A673 (cell line): ENCODE data around the gene NOC4L. TPM values are rescaled to one million over a fixed set of nuclear protein-coding genes. Genes with fewer than 3 reads are reported as not detected.

Source experiments
- BruUV-seq: library from RNA; stranded (reverse); fragments of 400-500 nt; replicated peaks from 2 replicates; lab custom pipeline; 2021; lab: Mats Ljungman, UMichigan
- CTCF ChIA-PET: fragments of 300-600 bp; sonication (Branson Sonifier 250); formaldehyde crosslinking; loops from one replicate; lab custom pipeline; 2022; ENCODE audit warnings: antibody characterized with exemption; lab: Charles Lee
- POLR2A ChIA-PET: fragments of 300-600 bp; sonication (Branson Sonifier 250); formaldehyde crosslinking; loops from one replicate; lab custom pipeline; 2022; ENCODE audit warnings: antibody characterized with exemption; ENCODE audit not compliant: low non-redundant PET; lab: Charles Lee
- DNase-seq: peaks from one replicate; pipeline ENCODE4 v3.0.0-alpha.2; 2015; ENCODE audit warnings: low spot score
- H3K27ac ChIP-seq: fragments of 200-600 bp; sonication (generic); 2 replicates; pipeline ENCODE4 v1.5.1; 2016; ENCODE audit warnings: mixed run types, low read depth, mild to moderate bottlenecking, mixed read lengths, antibody characterized with exemption, low read length; ENCODE audit not compliant: poor library complexity, severe bottlenecking
- H3K27me3 ChIP-seq: fragments of 200-600 bp; sonication (generic); replicated peaks from 2 replicates; pipeline ENCODE4 v1.6.1; 2017; ENCODE audit warnings: mixed run types, low read depth, mild to moderate bottlenecking, mixed read lengths, antibody characterized with exemption, low read length; ENCODE audit not compliant: insufficient read depth, poor library complexity
- H3K36me3 ChIP-seq: fragments of 200-600 bp; sonication (generic); 2 replicates; pipeline ENCODE4 v1.6.1; 2016; ENCODE audit warnings: mixed run types, mild to moderate bottlenecking, mixed read lengths, antibody characterized with exemption, low read length; ENCODE audit not compliant: insufficient read depth, poor library complexity, severe bottlenecking
- H3K4me1 ChIP-seq: fragments of 200-600 bp; sonication (generic); 2 replicates; pipeline ENCODE4 v1.6.1; 2017; ENCODE audit warnings: mixed run types, mild to moderate bottlenecking, mixed read lengths, antibody characterized with exemption, low read length; ENCODE audit not compliant: insufficient read depth, poor library complexity, severe bottlenecking
- H3K4me3 ChIP-seq: fragments of 200-600 bp; sonication (generic); 2 replicates; pipeline ENCODE4 v1.5.1; 2016; ENCODE audit warnings: low read depth, mixed run types, mild to moderate bottlenecking, mixed read lengths, low read length; ENCODE audit not compliant: poor library complexity, severe bottlenecking
- H3K9me3 ChIP-seq: fragments of 200-600 bp; sonication (generic); 2 replicates; pipeline ENCODE4 v1.6.1; 2016; ENCODE audit warnings: mixed run types, low read depth, mild to moderate bottlenecking, mixed read lengths, antibody characterized with exemption, low read length; ENCODE audit not compliant: poor library complexity, severe bottlenecking
- EZH2 ChIP-seq: fragments of 200-600 bp; sonication (generic); IDR thresholded peaks from 2 replicates; pipeline ENCODE4 v1.6.1; 2017; ENCODE audit warnings: borderline replicate concordance, low read depth, mild to moderate bottlenecking, mixed read lengths, antibody characterized with exemption, low read length; ENCODE audit not compliant: poor library complexity, severe bottlenecking
- intact Hi-C: fragments of 100-400 bp; cut with micrococcal nuclease; formaldehyde crosslinking; loops from one replicate; pipeline ENCODE4 v1.10.0; 2022; ENCODE audit not compliant: unreplicated experiment
- total RNA-seq: library from RNA; stranded (reverse); gene quantifications from 2 replicates; pipeline ENCODE4 v1.2.3, GENCODE V29; 2021
- TF ChIP-seq, protein P1 (sequence below): fragments of 300-800, 200-600 bp; sonication (generic); conservative IDR thresholded peaks from 2 replicates; pipeline ENCODE4 v1.5.1; 2017; ENCODE audit warnings: low read depth, mild to moderate bottlenecking, antibody characterized with exemption, low read length, moderate library complexity, mixed read lengths

The NOC4L gene
- total RNA-seq, 1 experiment from 2014 or later: 46.9 TPM

DNA sequence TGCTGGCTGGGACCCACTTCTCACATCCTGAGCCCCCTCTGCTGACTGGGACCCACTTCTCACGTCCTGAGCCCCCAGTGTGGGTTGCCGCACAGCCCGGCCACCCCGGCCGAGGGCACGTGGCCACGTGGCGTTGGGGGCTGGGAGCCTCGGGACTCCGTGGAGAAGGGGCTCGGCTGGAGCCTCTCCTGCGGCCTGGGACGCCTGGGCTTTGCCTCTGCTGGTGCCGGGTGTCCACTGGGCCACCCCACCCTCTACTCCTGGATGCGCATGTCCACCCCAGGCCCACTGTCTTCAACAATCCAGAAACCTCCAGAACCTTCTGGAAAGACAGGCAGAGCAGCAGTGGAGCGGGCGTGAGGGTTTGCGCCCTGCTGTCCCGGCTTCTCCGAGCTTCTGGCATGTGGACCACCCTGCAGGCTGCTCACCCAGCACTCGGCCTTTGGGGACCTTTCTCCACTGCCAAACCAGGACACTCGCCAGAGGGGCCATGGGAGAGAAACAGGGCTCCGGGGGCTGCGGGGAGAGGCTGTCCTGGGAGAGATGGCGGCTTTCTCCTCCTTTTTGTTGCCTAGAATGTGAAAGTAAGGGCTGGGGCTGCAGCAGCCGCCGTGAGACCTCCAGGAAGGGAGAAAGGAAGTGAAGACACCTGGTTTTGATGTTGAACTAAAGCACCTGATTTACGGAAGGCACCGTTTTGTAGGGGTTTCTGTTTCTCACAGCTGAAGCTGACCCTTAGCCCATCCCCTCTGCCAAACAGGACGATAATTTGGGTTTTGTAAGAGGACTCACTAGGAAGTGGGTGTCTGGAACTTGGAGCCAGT, 30.0 kb downstream of the NOC4L start:
- H3K27ac ChIP-seq: no peak overlapping the region
- no peaks in the 10 kb centered on the region for H3K27me3 ChIP-seq
- no peak for TF ChIP-seq EZH2
- TF ChIP-seq, protein P1, sequence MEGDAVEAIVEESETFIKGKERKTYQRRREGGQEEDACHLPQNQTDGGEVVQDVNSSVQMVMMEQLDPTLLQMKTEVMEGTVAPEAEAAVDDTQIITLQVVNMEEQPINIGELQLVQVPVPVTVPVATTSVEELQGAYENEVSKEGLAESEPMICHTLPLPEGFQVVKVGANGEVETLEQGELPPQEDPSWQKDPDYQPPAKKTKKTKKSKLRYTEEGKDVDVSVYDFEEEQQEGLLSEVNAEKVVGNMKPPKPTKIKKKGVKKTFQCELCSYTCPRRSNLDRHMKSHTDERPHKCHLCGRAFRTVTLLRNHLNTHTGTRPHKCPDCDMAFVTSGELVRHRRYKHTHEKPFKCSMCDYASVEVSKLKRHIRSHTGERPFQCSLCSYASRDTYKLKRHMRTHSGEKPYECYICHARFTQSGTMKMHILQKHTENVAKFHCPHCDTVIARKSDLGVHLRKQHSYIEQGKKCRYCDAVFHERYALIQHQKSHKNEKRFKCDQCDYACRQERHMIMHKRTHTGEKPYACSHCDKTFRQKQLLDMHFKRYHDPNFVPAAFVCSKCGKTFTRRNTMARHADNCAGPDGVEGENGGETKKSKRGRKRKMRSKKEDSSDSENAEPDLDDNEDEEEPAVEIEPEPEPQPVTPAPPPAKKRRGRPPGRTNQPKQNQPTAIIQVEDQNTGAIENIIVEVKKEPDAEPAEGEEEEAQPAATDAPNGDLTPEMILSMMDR: no peak
- ChIA-PET CTCF (no interaction called here), POLR2A (no interaction called here)
- no peaks in the 10 kb centered on the region for H3K36me3 ChIP-seq
- H3K4me3 ChIP-seq: no peak overlapping the region
- intact Hi-C loops: no loop called here
- no peaks in the 10 kb centered on the region for H3K9me3 ChIP-seq
- no TSS peak for BruUV-seq
- peaks cover 42% of the 10 kb centered on the region for H3K4me1 ChIP-seq
- no peak for DNase-seq

GRCh38 chr12:132174839-132175490, 30.7 kb downstream of the NOC4L start:
- Histone ChIP-seq H3K9me3 (no peaks in the 10 kb centered on the region), H3K27me3 (no peaks in the 10 kb centered on the region), H3K4me1 (peaks cover 36% of the 10 kb centered on the region), H3K27ac (no peak overlapping the region), H3K4me3 (no peak overlapping the region), H3K36me3 (no peaks in the 10 kb centered on the region)
- TF ChIP-seq, protein P1: no peak
- no peak for TF ChIP-seq EZH2
- no peak for DNase-seq
- ChIA-PET POLR2A (no interaction called here), CTCF (no interaction called here)
- intact Hi-C loops: no loop called here
- no TSS peak for BruUV-seq

DNA sequence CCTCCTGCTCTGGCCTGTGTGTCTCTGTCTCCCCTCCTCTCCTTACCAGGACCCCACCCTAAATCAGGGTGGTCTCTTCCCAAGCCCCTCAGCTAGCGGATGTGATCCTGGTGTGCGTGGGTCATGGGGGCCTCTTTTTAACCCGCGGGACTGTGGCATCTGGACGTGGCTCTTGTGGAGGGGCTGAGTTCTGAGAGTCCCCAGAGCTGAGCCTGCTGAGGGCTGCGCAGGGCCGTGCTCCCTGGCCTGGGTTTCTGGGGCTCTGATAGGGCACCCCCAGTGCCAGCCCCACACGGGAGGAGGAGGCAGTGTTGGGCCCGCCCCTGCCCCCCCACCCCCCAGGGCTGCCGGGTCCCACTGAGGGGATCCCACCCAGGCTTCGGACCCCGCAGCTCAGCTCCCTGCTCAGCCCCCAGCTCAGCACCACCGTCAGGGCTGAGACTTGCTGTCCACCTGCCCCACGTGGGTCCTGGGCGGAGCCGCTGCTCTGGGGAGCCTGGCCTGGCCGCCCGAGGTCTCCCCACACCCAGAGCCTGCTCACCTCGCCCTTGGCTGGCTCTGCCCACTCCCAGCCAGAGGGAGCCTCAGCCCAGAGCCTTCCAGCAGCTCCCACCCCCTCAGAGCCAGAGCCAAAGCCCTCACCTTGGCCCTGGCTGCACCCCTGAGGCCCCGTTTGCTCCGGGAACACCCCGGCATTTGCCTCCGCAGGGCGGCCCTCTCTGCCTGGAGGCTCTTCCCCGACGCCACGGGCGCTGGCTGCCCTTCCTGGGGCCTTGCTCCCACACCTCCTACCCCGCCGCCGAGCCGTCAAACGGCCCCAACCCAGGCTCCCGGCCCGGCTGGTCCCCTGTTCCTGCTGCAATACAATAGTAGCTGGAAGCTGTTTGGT, 31.5 kb downstream of the NOC4L start:
- CTCF ChIA-PET: no interaction called here

More for the DNA sequence above, 31.5 kb downstream of the NOC4L start:
- H3K9me3 ChIP-seq: no peaks in the 10 kb centered on the region
- POLR2A ChIA-PET: no interaction called here
- BruUV-seq: no TSS peak
- no peak overlapping the region for H3K4me3 ChIP-seq
- TF ChIP-seq, protein P1: no peak
- TF ChIP-seq EZH2: no peak
- intact Hi-C loops: no loop called here
- H3K27ac ChIP-seq: no peak overlapping the region
- no peak for DNase-seq
- peaks cover 28% of the 10 kb centered on the region for H3K4me1 ChIP-seq
- no peaks in the 10 kb centered on the region for H3K27me3 ChIP-seq
- H3K36me3 ChIP-seq: no peaks in the 10 kb centered on the region
